Measurements from ENCODE around the gene CCSAP.

DNA sequence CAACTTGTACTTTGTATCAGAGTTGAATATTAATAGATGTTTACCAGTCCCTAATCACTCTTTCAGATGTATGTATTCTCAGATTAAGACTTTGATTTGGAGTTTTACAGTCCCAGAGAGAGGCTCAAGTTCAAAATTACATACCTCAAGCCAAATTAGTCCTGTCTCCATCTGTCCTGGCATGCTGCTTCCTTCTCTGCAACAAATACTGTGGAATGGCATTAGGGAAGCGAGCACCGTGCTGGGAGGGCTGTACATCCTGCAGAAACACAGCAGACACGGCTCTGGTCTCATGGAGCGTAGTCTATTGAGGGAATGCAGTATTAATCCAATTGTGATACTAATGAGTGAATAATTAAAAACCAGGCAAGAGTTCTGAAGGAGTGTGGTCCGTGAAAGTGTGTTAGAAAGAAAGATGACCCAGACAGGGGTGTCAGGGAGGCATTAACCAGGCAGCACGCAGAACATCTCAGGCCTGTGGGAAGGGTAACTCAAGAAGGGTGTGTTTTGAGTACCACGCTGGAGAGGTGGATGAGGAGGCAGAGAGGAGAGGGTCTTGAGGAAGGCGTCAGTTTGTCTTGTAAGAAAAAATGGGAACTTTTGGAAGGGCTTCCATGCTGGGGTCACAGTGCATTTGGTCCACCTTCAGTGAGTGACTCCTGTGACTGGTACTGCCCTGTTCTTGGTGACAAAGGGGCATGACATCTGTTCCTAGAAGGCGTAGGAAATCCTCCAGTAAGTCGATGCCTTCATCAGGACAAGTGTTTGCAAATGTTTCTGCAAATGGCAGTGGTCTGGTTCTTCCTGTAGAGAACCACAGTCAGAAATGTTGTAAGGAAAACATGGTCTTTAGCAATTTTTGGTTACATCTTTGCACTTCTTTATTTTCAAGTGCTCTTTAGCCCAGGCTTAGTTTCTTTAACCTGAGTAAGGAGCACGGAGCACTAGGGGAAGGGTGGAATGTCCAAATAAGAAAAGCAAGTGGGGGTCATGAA is 70.4 kb downstream of the CCSAP start:
- no peak for TF ChIP-seq POLR2A (IDR thresholded peaks at IDR 0.05; ENCODE audit: low read length)
- no peak for TF ChIP-seq GATA1 (IDR thresholded peaks at IDR 0.05; ENCODE audit: low read depth, low read length)

Data from erythroblast (primary cell).